Ishikawa (cell line): ENCODE data around the gene CNTNAP2.

Experiments used
- EP300 ChIP-seq: IDR thresholded peaks from 2 replicates; pipeline ENCODE4 v1.6.1; 2012; ENCODE audit warnings: borderline replicate concordance
- FOXM1 ChIP-seq: IDR thresholded peaks from 2 replicates; pipeline ENCODE4 v1.6.1; 2012; ENCODE audit warnings: low read depth, borderline replicate concordance
- RAD21 ChIP-seq: IDR thresholded peaks from 2 replicates; pipeline ENCODE4 v1.6.1; 2012; ENCODE audit warnings: low read depth
- YY1 ChIP-seq: IDR thresholded peaks from 2 replicates; pipeline ENCODE4 v1.6.1; 2012; ENCODE audit warnings: low read depth
- TF ChIP-seq, protein P1 (sequence below): IDR thresholded peaks from 2 replicates; pipeline ENCODE4 v1.6.1; 2012

DNA sequence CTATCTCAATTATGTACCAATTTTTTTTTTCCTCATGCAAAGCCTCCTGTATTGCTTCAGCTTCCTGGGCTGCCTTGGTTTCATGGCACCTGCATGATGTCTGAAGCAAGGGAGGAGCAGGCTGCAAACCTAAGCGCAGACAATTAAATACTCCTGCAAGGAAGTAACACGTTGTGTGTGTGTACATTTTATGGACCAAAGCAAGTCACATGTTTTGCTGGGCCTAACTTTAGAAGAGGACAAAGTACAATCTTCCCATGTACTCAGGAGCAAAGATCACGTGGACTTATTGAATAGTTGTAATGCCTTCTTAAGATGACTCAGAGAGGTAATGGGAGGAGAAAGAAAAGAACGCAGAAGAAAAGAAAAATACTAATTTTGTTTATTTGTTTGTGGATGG lies 1530.0 kb downstream of the CNTNAP2 start:
- TF ChIP-seq RAD21 (no peak), EP300 (no peak), YY1 (no peak), FOXM1 (no peak)
- TF ChIP-seq, protein P1, sequence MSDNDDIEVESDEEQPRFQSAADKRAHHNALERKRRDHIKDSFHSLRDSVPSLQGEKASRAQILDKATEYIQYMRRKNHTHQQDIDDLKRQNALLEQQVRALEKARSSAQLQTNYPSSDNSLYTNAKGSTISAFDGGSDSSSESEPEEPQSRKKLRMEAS = no peak
